ENCODE measurements around the gene OPCML. TPM values are rescaled to one million over a fixed set of nuclear protein-coding genes. Genes with fewer than 3 reads are reported as not detected.

Gene OPCML
- polyA plus RNA-seq, 3 donors = not detected

DNA sequence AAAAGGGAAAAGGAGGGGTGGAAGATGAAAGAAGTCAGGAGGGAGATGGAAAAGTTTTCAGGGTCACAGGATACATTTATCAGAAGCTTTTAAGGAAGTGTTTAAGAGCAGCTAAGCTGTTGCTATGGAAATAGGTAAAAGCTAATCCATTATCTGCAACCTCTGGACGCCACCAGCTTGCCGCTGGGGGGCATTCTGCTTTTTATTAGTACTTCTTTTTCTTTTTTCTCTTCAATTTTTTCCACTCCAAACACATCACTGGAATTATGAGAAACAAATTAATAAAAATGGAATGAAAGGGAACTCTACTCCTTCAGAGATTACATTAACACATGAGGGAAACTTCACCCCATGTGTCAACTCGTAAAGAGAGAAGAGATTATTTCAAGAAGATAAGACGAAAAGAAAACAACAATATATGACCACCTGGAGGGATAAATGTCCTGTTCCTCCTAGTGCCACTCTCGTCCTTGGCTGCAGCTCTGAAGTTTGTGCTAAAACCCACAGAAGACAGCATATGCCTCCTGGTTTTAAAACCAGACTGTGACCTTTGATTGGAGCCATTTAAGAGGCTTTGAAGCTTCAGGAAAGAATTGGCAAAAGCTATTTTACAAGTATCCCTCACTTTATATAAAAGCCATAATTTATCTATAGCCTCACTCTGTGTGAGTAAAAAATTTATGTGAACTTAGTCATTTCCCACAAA is 972.8 kb downstream of the OPCML start:
- no peak for TF ChIP-seq CTCF (IDR thresholded peaks at IDR 0.05)
- intact Hi-C loops (cut with micrococcal nuclease) = loop anchor here in 1 of 2 donors (10.0 kb wide), 1 partner anchor 55 kb away; no protein-coding TSS in a partner anchor
- WGBS (ENCODE audit: insufficient coverage) = no CpG with 5 or more reads among the region's 5 CpGs

GRCh38 chr11:132556316-132556715 is 976.0 kb downstream of the OPCML start:
- Histone ChIP-seq H3K27me3 (ENCODE audit: control insufficient read depth in 2 of 2, insufficient read depth in 2 of 2, low read length in 2 of 2) (no peaks in the 10 kb centered on the region), H3K79me2 (ENCODE audit: insufficient read depth, low read length) (no peaks in the 10 kb centered on the region), H4K20me1 (ENCODE audit: insufficient read depth, low read length) (no peaks in the 10 kb centered on the region), H3K4me1 (ENCODE audit: control insufficient read depth in 1 of 2, insufficient read depth in 2 of 2, low read length in 2 of 2) (peaks cover 0 to 3% of the 10 kb centered on the region in 2 donors), H2AFZ (ENCODE audit: insufficient read depth, low read depth, low read length, poor library complexity, severe bottlenecking) (no peak overlapping the region), H3K4me2 (replicated peaks; ENCODE audit: extremely low read depth, low read length, poor library complexity, severe bottlenecking) (no peak overlapping the region), H3K36me3 (replicated peaks in 1 of 2; ENCODE audit: control insufficient read depth in 1 of 2, insufficient read depth in 2 of 2, low read length in 2 of 2) (no peaks in the 10 kb centered on the region), H3K27ac (ENCODE audit: low read depth in 1 of 2, low read length in 2 of 2) (no peak overlapping the region), H3K9me3 (replicated peaks in 1 of 2; ENCODE audit: control insufficient read depth in 1 of 2, insufficient read depth in 1 of 2, low read length in 2 of 2) (peaks cover 5 to 14% of the 10 kb centered on the region in 2 donors), H3K9ac (ENCODE audit: insufficient read depth, low read length, poor library complexity, severe bottlenecking) (no peak overlapping the region), H3K4me3 (replicated peaks in 1 of 3; ENCODE audit: low read depth in 2 of 3, low read length in 3 of 3) (no peak overlapping the region)
- no peak overlapping the region for H3K27ac Mint-ChIP-seq
- WGBS (ENCODE audit: insufficient coverage) = no CpG with 5 or more reads among the region's 2 CpGs
- H3K4me1 Mint-ChIP-seq = peaks cover 2% of the 10 kb centered on the region
- DNase-seq = no peak
- peaks cover 4 to 23% (median 11%) of the 10 kb centered on the region in 7 donors for H3K9me3 Mint-ChIP-seq
- intact Hi-C loops (cut with micrococcal nuclease) = loop anchor here in 1 of 2 donors (10.0 kb wide), 1 partner anchor 58 kb away; no protein-coding TSS in a partner anchor
- H3K4me3 Mint-ChIP-seq = no peak overlapping the region
- TF ChIP-seq CTCF (IDR thresholded peaks at IDR 0.05) = no peak
- no peaks in the 10 kb centered on the region for H3K27me3 Mint-ChIP-seq (ENCODE audit: low read depth in 3 of 3)
- H3K36me3 Mint-ChIP-seq = no peaks in the 10 kb centered on the region

More for the DNA sequence above, 972.8 kb downstream of the OPCML start:
- H3K9me3 ChIP-seq (replicated peaks in 1 of 2; ENCODE audit: control insufficient read depth in 1 of 2, insufficient read depth in 1 of 2, low read length in 2 of 2) = peaks cover 4 to 5% of the 10 kb centered on the region in 2 donors
- no peaks in the 10 kb centered on the region for H3K79me2 ChIP-seq (ENCODE audit: insufficient read depth, low read length)
- H3K9ac ChIP-seq (ENCODE audit: insufficient read depth, low read length, poor library complexity, severe bottlenecking) = no peak overlapping the region
- no peak overlapping the region for H3K4me3 ChIP-seq (replicated peaks in 1 of 3; ENCODE audit: low read depth in 2 of 3, low read length in 3 of 3)
- H3K27ac Mint-ChIP-seq = no peak overlapping the region
- no peaks in the 10 kb centered on the region for H3K27me3 Mint-ChIP-seq (ENCODE audit: low read depth in 3 of 3)
- DNase-seq = no peak
- peaks cover 0 to 3% of the 10 kb centered on the region in 2 donors for H3K4me1 ChIP-seq (ENCODE audit: control insufficient read depth in 1 of 2, insufficient read depth in 2 of 2, low read length in 2 of 2)
- no peaks in the 10 kb centered on the region for H3K27me3 ChIP-seq (ENCODE audit: control insufficient read depth in 2 of 2, insufficient read depth in 2 of 2, low read length in 2 of 2)
- H3K4me1 Mint-ChIP-seq = peaks cover 2% of the 10 kb centered on the region
- H3K36me3 Mint-ChIP-seq = no peaks in the 10 kb centered on the region
- H3K4me3 Mint-ChIP-seq = no peak overlapping the region
- H4K20me1 ChIP-seq (ENCODE audit: insufficient read depth, low read length) = no peaks in the 10 kb centered on the region
- H3K27ac ChIP-seq (ENCODE audit: low read depth in 1 of 2, low read length in 2 of 2) = no peak overlapping the region
- H2AFZ ChIP-seq (ENCODE audit: insufficient read depth, low read depth, low read length, poor library complexity, severe bottlenecking) = no peak overlapping the region
- H3K4me2 ChIP-seq (replicated peaks; ENCODE audit: extremely low read depth, low read length, poor library complexity, severe bottlenecking) = no peak overlapping the region
- no peaks in the 10 kb centered on the region for H3K36me3 ChIP-seq (replicated peaks in 1 of 2; ENCODE audit: control insufficient read depth in 1 of 2, insufficient read depth in 2 of 2, low read length in 2 of 2)
- peaks cover 2 to 28% (median 8%) of the 10 kb centered on the region in 7 donors for H3K9me3 Mint-ChIP-seq
